ENCODE data around the gene SH3BP2.
A peak's percentile ranks its signal among the peaks of the same experiment; 100 is the strongest.

Gene SH3BP2

DNA sequence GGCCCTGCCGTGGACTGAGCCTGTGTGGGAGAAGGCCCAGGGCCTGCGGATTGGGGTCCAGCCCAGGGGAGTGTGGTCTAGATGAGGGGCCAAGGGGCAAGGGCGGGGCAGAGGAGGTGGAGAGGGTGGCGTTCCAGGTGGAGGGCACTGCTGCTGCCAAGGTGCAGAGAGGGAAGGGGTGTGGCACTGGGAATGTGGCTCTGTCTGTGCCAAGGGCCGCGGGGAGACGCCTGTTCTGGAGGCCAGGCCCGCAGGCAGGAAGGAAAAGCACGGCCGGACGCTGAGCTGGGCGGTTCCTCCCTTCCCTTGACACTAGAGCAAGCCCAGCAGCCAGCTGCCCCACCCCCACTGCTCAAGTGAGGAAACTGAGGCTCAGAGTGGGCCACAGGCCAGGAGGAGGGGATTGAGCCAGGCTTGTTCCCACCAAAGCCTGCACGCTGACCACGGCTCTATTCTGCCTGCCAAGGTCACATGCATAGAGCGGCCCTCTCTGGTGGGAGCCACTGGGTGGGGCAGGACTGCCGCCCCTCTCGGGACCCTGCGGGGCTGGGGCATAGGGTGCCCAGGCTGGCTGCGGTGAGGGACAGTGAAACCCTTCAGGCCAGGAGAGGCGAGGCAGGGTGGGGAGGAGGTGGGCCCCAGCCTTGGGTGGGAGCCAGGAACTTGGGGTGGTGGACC is 13.0 kb downstream of the SH3BP2 start:
- DNase-seq, result no peak

DNA sequence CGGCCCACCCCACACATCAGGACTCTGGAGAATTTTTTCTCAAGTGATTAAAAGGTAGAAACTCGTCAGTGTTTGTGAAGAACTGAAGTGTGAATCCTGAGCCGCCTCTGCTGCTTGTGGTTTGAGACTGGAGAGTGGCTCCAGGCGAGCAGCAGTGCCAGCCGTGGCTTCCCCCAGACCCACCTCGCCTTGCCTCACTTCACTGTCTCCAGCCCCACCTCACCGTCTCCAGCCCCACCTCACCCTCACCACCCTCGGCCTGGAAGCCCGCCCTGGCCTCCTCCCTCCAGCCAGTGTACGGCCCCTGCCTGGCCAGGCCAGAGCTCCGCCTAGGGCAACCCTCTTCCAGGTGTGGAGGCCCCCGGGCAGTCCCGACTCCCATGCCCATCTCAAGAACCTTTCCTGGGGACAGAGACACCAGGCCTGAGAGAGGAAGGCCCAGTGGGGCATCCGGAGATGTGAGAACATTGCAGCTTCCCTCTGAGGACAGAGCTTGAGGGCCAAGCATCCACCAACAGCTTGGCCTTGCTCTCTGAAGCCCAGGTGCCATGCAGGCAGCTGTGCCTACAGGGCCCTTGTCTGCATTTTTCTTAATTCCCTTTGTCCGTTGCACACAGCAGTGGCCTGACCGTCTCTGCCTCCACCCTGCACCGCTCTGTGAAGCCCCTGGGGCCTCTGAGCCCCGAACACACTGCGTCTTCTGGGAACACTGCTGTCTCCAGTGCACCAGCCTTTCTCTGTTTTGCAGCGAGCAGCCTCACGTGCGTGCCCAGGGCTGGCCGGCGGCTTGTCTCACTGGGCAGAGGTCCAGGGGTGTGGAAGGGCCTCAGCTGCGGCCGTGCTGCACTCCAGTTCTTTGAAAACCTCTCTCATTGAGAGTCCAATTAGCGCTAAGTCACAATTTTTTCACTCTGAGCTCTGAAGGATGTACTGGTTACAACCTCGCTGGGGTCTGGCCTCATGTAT is 13.8 kb downstream of the SH3BP2 start:
- no peak for DNase-seq

- no peak for DNase-seq
These were observed 14.7 kb downstream of the SH3BP2 start for GRCh38 chr4:2807571-2807970.

GRCh38 chr4:2808001-2808400 is 15.1 kb downstream of the SH3BP2 start:
- no peak for DNase-seq

GRCh38 chr4:2809610-2810180 is 16.8 kb downstream of the SH3BP2 start:
- DNase-seq, result peak; percentile 52 to 72 (median 71)

DNA sequence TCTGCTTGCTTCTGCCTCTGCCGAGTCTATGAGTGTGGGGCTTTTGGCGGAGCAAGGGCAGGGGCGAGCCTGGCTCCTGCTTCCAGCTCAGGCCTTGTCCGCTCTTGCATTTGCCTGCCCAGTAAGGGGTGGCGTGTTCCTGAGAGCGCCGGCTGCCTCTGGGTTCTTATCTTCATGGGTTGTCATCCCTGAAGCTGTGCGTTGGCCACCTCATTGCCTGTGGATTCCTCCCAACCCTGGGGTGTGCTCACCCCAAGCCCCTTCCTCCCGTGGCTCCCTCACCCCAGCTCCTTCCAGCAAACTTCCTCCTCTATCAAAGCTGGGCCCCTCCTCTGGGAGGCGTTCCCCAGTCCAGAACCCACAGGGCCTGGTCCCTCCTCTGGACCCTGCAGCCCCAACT is 17.5 kb downstream of the SH3BP2 start:
- no peak for DNase-seq

GRCh38 chr4:2811830-2812611 is 19.1 kb downstream of the SH3BP2 start:
- peak; percentile 86 to 92 (median 89) for DNase-seq

DNA sequence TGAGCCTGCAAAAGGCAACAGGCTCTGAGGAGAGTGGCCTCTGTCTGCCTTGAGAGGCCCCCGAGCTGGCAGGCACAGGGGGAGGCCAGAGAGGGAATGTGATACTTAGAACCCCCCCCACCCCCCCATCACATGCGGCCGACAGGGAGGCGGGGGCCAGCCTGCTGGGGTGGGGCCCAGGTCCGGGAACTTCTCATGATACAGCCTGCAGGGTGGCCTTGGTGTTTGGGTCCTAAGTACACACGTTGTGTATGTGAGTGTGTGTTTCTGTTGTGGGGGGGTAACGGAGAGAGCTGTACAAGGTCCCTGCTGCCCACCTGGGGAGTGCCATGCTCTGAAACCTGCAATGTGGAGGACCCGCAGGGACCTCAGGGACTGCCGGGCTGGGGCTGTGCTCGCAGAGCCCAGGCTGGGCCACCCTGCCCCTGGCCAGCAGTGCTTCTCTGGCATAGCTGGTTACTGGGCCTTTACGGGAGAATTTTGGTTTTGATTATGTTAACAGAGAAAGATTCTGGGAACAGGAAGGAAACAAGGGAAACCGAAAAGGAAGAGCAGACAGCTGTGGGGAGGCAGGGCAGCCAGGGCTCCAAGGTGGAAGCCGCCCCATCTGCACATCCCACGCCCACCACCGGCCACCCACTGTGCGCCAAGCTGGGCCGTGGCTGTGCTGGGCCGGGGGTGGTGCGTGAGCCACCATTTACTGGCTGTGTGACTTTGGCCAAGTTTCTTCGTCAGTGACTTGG is 19.9 kb downstream of the SH3BP2 start:
- peak in 2 of 3 donors; percentile 46 to 71 for DNase-seq

- DNase-seq, result no peak
These were observed 20.8 kb downstream of the SH3BP2 start for GRCh38 chr4:2813446-2814405.

DNA sequence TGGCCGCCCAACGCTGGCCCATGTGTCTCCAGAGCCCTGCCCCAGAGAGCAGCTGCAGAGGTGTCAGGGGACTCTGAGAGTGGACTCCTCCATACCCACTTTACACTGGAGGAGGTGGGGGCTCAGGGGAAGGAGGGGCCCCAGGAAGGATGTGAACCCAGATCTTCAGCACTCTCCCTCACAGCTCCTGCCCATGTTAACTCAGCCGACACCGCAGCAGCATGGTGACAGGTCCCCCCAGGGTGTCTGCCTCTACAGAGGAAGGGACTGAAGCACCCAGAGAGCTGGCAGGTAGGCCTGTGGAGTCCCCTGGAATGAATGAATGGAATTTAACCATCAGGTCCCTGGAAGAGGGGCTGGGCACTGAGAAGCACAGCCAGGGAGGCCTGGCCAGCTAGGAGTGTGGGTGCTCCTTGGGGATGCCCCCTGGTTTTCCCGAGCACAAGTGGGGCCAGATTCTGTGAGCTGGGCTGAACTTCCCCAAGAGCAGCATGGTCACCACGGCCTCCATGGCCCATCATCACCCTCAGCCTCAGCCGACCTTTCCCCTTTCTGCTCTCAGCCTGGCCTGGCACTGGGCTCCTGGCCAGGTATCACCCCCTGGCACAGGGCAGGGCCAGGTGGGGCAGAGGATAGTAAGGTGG is 21.9 kb downstream of the SH3BP2 start:
- DNase-seq, result peak; percentile 80 to 87 (median 86)

GRCh38 chr4:2816401-2816954 is 23.6 kb downstream of the SH3BP2 start:
- DNase-seq, result peak in 1 of 3 donors; percentile 52

DNA sequence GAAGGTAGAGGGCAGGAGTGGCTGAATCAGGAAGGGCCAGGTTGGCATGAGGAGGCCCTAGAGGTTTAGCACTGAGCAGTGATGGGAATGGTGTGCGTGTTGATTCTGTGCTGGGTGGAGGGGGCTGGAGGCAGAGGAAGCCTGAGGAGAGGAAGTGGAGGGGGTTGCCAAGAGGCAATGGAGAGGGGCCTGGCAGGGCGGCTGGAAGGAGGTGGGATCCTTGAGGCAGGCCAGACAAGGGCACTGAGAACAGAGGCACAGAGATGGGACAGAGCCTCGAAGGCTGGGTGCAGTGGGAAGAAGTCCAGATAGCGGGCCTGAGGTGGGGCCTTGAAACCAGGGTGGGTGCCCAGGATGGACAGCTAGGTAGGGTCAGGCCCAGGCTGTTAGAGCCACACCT is 24.3 kb downstream of the SH3BP2 start:
- no peak for DNase-seq

DNA sequence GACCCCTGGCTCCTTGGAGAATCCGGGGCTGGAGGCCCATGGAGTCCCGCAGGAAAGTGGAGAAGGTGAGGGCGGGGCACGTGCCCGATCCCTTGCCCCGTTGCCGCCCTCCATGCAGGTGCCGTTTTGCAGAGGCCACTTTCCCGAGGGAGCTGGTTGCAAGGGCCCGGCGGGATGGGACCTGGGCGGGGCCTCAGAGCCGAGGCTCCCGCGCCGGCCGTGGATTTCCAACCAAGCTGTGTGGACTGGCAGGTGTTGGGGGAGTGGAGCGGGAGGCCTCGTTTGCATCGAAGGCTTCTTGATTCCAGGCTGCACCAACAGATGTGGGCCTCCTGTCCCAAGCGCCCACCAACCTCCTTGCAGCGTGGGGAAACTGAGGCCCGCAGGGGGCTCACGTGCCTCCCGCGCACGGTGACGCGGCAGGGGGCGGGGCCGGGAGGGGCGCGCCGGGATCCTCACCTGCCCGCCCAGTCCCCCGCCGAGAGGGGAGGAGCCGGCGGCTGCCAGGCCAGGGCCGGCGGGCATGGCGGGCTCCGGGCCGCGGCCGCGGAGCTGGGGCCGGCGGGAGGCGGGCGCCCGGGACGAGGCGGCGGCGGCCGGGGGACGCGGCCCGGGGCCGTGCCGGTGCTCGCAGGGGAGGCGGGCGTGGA is 24.9 kb downstream of the SH3BP2 start:
- no peak for DNase-seq

DNA sequence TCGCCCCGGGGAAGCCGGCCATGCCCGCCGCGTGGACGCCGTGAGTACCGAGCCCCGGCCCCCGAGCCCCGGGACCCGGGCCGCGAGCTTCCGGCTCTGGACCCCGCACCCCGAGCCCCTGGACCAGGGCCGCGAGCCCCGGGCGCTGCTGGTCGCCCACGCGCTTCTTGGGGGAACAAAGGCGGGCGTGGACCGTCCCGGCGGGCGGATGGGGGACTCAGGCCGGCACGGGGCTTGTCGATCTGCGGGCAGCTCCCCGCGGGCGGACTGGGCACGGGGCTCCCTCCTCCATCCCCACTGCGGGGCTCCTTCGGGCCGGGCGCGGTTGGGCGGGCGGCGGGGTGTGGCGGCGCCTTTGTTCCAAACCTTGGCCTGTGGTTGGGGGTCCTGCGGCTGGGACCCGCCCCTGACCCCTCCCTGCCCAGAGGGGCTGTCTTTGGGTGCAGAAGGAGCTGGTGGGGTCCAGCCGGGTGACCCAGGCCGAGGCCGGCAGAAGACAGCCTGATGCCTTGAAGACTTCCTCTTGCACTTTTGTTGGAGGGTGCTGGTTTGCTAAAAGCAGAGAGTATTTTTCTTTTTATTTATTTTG is 25.6 kb downstream of the SH3BP2 start:
- DNase-seq, result no peak

GRCh38 chr4:2819244-2820215 is 26.6 kb downstream of the SH3BP2 start:
- DNase-seq, result no peak

DNA sequence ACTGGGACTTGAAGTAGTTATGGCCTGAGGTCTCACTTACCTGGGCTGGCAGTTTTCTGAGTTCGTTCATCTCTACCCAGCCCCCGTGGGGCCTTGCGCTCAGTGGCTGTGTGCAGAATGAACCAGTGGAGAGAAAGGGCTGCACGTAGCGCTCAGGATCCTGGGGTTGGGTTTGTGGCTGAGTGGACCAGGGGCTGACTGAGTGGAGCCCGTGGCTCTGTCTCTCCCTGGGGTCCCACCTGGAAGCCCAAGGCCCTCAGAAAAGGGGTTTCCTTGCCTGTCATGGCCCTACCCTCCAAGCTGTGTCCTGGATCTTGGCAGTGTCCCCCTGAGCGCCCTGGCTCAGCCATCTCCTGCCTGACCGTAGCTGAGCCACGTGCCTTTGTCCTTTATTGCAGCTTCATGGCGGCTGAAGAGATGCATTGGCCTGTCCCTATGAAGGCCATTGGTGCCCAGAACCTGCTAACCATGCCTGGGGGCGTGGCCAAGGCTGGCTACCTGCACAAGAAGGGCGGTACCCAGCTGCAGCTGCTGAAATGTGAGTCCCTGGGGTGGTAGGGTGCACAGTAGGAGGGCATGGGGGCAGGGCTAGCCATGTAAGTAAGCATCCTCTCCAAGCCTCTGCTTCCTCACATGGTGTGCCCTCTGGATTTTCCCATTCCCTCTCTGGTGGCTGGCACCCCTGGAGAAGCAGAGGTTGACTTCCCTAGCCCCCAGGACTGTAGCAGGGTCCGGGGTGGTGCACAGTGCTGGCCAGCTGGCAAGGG is 27.5 kb downstream of the SH3BP2 start:
- no peak for DNase-seq

All from suppressor macrophage treated with lipopolysaccharide for 1 hour (primary cell).